HCT116 (cell line): ENCODE measurements around the gene LIN54. TPM values are rescaled to one million over a fixed set of nuclear protein-coding genes. Genes with fewer than 3 reads are reported as not detected.

Experiments
- ATAC-seq: fragments of 200-7000 bp; cut with Tn5 transposase; 2 replicates; pipeline ENCODE4 v1.9.1; 2020; ENCODE audit warnings: mild to moderate bottlenecking, moderate library complexity
- BruUV-seq: library from RNA; stranded (reverse); fragments of 400-500 nt; replicated peaks from 2 replicates; lab custom pipeline; 2021; lab: Mats Ljungman, UMichigan
- CTCF ChIA-PET: fragments of 300-600 bp; sonication (Branson Sonifier 250); formaldehyde crosslinking; loops from one replicate; lab custom pipeline; 2021; ENCODE audit warnings: antibody characterized with exemption; lab: Charles Lee
- POLR2A ChIA-PET: fragments of 300-600, 350-600 bp; sonication (Branson Sonifier 250); formaldehyde crosslinking; loops from one replicate; lab custom pipeline; 2021; ENCODE audit warnings: antibody characterized with exemption; lab: Charles Lee
- RAD21 ChIA-PET, 2 experiments: fragments of 300-600 bp; sonication (Branson Sonifier 250); formaldehyde crosslinking; loops; one replicate each; lab custom pipeline; 2023; ENCODE audit warnings: low total read pairs in 2 of 2; ENCODE audit not compliant: uncharacterized antibody in 2 of 2, unreplicated experiment in 2 of 2, low non-redundant PET in 1 of 2; lab: Charles Lee
- DNase-seq: peaks from one replicate; pipeline ENCODE4 v3.0.0-alpha.2; 2010; ENCODE audit warnings: low read depth, low spot score
- H2AFZ ChIP-seq: fragments of 200-600 bp; shearing (Covaris generic), sonication (generic); 2 replicates; pipeline ENCODE4 v1.6.1; 2017; ENCODE audit warnings: low read depth, mixed run types, mixed read lengths, antibody characterized with exemption, low read length; ENCODE audit not compliant: poor library complexity, severe bottlenecking
- H3K27ac ChIP-seq: 2 replicates; pipeline ENCODE4 v1.5.1; 2012; ENCODE audit warnings: low read depth, low read length
- H3K27me3 ChIP-seq: fragments of 200-600 bp; sonication (generic); 2 replicates; pipeline ENCODE4 v1.6.1; 2016; ENCODE audit warnings: mixed run types, low read length, mixed read lengths; ENCODE audit not compliant: insufficient read depth
- H3K36me3 ChIP-seq, 2 experiments: fragments of 200-500 bp in 1 of 2; fragments of 200-600 bp in 1 of 2; sonication (Bioruptor generic) in 1 of 2; sonication (generic) in 1 of 2; 2 replicates each; pipeline versions ENCODE4 v1.5.1 to v1.6.1; 2014 to 2016; ENCODE audit warnings: low read length in 2 of 2, inconsistent platforms in 1 of 2, mixed read lengths in 1 of 2, mixed run types in 1 of 2; ENCODE audit not compliant: insufficient read depth in 2 of 2, control insufficient read depth in 1 of 2
- H3K4me1 ChIP-seq, 2 experiments: fragments of 200-600 bp in 1 of 2; sonication (generic) in 1 of 2; 2 replicates each; pipeline versions ENCODE4 v1.5.1 to v1.6.1; 2012 to 2017; ENCODE audit warnings: low read length in 2 of 2, inconsistent platforms in 1 of 2, mild to moderate bottlenecking in 1 of 2, mixed read lengths in 1 of 2, mixed run types in 1 of 2, moderate library complexity in 1 of 2; ENCODE audit not compliant: insufficient read depth in 2 of 2, control insufficient read depth in 1 of 2
- H3K4me2 ChIP-seq: fragments of 200-600 bp; sonication (generic); 2 replicates; pipeline ENCODE4 v1.6.1; 2017; ENCODE audit warnings: mixed run types, low read length, mixed read lengths
- H3K4me3 ChIP-seq, 2 experiments: fragments of 200-600 bp in 1 of 2; sonication (generic) in 1 of 2; replicated peaks in 1 of 2; 2 replicates each; pipeline ENCODE4 v1.5.1; 2011 to 2016; ENCODE audit warnings: low read length in 2 of 2, control low read depth in 1 of 2, low read depth in 1 of 2, mild to moderate bottlenecking in 1 of 2, mixed read lengths in 1 of 2, mixed run types in 1 of 2
- H3K79me2 ChIP-seq: fragments of 200-600 bp; sonication (generic); 2 replicates; pipeline ENCODE4 v1.6.1; 2017; ENCODE audit warnings: mild to moderate bottlenecking, mixed run types, low read length, moderate library complexity, mixed read lengths; ENCODE audit not compliant: insufficient read depth
- H3K9ac ChIP-seq: fragments of 200-600 bp; sonication (generic); 2 replicates; pipeline ENCODE4 v1.6.1; 2016; ENCODE audit warnings: low read length, mixed read lengths
- H3K9me2 ChIP-seq: fragments of 200-600 bp; sonication (generic), shearing (Covaris generic); 2 replicates; pipeline ENCODE4 v1.6.1; 2017; ENCODE audit warnings: mixed run types, mild to moderate bottlenecking, moderate library complexity; ENCODE audit not compliant: insufficient read depth
- H3K9me3 ChIP-seq, 2 experiments: fragments of 200-500 bp in 1 of 2; fragments of 200-600 bp in 1 of 2; sonication (Bioruptor generic) in 1 of 2; sonication (generic) in 1 of 2; 2 replicates each; pipeline ENCODE4 v1.6.1; 2014 to 2017; ENCODE audit warnings: low read length in 2 of 2, mixed read lengths in 2 of 2, inconsistent platforms in 1 of 2, low read depth in 1 of 2, mild to moderate bottlenecking in 1 of 2, mixed run types in 1 of 2, moderate library complexity in 1 of 2; ENCODE audit not compliant: control insufficient read depth in 1 of 2, insufficient read depth in 1 of 2
- H4K20me1 ChIP-seq: fragments of 200-600 bp; sonication (generic), shearing (Covaris generic); 2 replicates; pipeline ENCODE4 v1.6.1; 2017; ENCODE audit warnings: mixed run types, mild to moderate bottlenecking, moderate library complexity; ENCODE audit not compliant: insufficient read depth
- CBX3 ChIP-seq: IDR thresholded peaks from 2 replicates; pipeline ENCODE4 v1.6.1; 2012; ENCODE audit warnings: low read depth
- CEBPB ChIP-seq: IDR thresholded peaks from 2 replicates; pipeline ENCODE4 v1.6.1; 2012; ENCODE audit warnings: low read depth
- CTCF ChIP-seq, 3 experiments: fragments of 200-600 bp in 1 of 3; sonication (generic) in 1 of 3; IDR thresholded peaks in 2 of 3; conservative IDR thresholded peaks in 1 of 3; 2 replicates each; pipeline ENCODE4 v1.5.1; 2012 to 2017; ENCODE audit warnings: low read depth in 2 of 3, low read length in 2 of 3, antibody characterized with exemption in 1 of 3, borderline replicate concordance in 1 of 3, control low read depth in 1 of 3, mild to moderate bottlenecking in 1 of 3, mixed read lengths in 1 of 3, mixed run types in 1 of 3, moderate library complexity in 1 of 3; ENCODE audit not compliant: insufficient read depth in 1 of 3
- ELF1 ChIP-seq: IDR thresholded peaks from 2 replicates; pipeline ENCODE4 v1.6.1; 2012; ENCODE audit warnings: low read depth, borderline replicate concordance
- EZH2phosphoT487 ChIP-seq: fragments of 200-600 bp; IDR thresholded peaks from 2 replicates; pipeline ENCODE4 v1.6.1; 2018; ENCODE audit warnings: antibody characterized with exemption, borderline replicate concordance
- MAX ChIP-seq: IDR thresholded peaks from 2 replicates; pipeline ENCODE4 v1.6.1; 2012
- POLR2A ChIP-seq: IDR thresholded peaks from 2 replicates; pipeline ENCODE4 v1.7.0; 2011; ENCODE audit warnings: borderline replicate concordance; ENCODE audit not compliant: insufficient read depth, insufficient read length; ENCODE audit errors: extremely low read depth
- POLR2AphosphoS5 ChIP-seq: IDR thresholded peaks from 2 replicates; pipeline ENCODE4 v1.6.1; 2011; ENCODE audit warnings: mild to moderate bottlenecking, low read depth, low read length, moderate library complexity
- SIN3A ChIP-seq: IDR thresholded peaks from 2 replicates; pipeline ENCODE4 v1.6.1; 2012; ENCODE audit warnings: low read depth
- SP1 ChIP-seq: IDR thresholded peaks from 2 replicates; pipeline ENCODE4 v1.6.1; 2012; ENCODE audit warnings: low read depth
- SRF ChIP-seq: IDR thresholded peaks from 2 replicates; pipeline ENCODE4 v1.6.1; 2012; ENCODE audit warnings: low read depth
- TCF7L2 ChIP-seq: IDR thresholded peaks from 2 replicates; pipeline ENCODE4 v1.7.0; 2011; ENCODE audit warnings: borderline replicate concordance, inconsistent platforms; ENCODE audit not compliant: insufficient read depth, insufficient read length; ENCODE audit errors: extremely low read depth
- ZBTB33 ChIP-seq: IDR thresholded peaks from 2 replicates; pipeline ENCODE4 v1.6.1; 2011; ENCODE audit warnings: mild to moderate bottlenecking, low read length, moderate library complexity; ENCODE audit not compliant: insufficient replicate concordance; ENCODE audit errors: extremely low read depth
- ZFX ChIP-seq: fragments of 450-650 bp; IDR thresholded peaks from 2 replicates; pipeline ENCODE4 v1.6.1; 2017
- ZNF274 ChIP-seq: fragments of 200-500 bp; sonication (Bioruptor generic); IDR thresholded peaks from 2 replicates; pipeline ENCODE4 v1.6.1; 2014; ENCODE audit warnings: mild to moderate bottlenecking, low read depth, low read length, inconsistent platforms
- intact Hi-C: fragments of 100-400 bp; cut with micrococcal nuclease; formaldehyde crosslinking; loops from 2 replicates; pipeline ENCODE4 v1.10.0; 2022
- total RNA-seq: library from RNA; stranded (reverse); gene quantifications from one replicate; pipeline ENCODE4 v1.2.1, GENCODE V29; 2021; ENCODE audit not compliant: unreplicated experiment

The LIN54 gene
- total RNA-seq, 1 experiment from 2014 or later = 15.6 TPM

- no peak for TF ChIP-seq CTCF (IDR thresholded peaks at IDR 0.05 in 2 of 3, conservative IDR thresholded peaks at IDR 0.05 in 1 of 3; ENCODE audit: borderline replicate concordance in 1 of 3, insufficient read depth in 1 of 3, low read depth in 2 of 3, low read length in 2 of 3)
- TF ChIP-seq SRF = no peak
- TF ChIP-seq ZBTB33 = no peak
- TF ChIP-seq EZH2phosphoT487 = no peak
- TF ChIP-seq SP1 = no peak
- no peak for TF ChIP-seq ELF1
Observed at GRCh38 chr4:83025563-83025962, 14.9 kb upstream of the LIN54 start (continued).

- DNase-seq (no peak), ATAC-seq (no peak)
- POLR2A ChIA-PET = no interaction called here
- no TSS peak for BruUV-seq
- Histone ChIP-seq H2AFZ (no peak overlapping the region), H3K79me2 (no peaks in the 10 kb centered on the region), H3K27me3 (no peaks in the 10 kb centered on the region), H3K36me3 (no peaks in the 10 kb centered on the region), H3K4me1 (no peaks in the 10 kb centered on the region), H3K9ac (no peak overlapping the region), H3K9me3 (peaks cover 0 to 7% of the 10 kb centered on the region in 2 experiments; a peak in 2 of 4 replicates), H3K9me2 (no peaks in the 10 kb centered on the region), H4K20me1 (no peaks in the 10 kb centered on the region), H3K4me2 (no peak overlapping the region), H3K4me3 (no peak overlapping the region), H3K27ac (no peak overlapping the region)
- CTCF ChIA-PET = no interaction called here
- TF ChIP-seq SP1 (no peak), ZBTB33 (no peak), MAX (no peak), TCF7L2 (no peak), CTCF (IDR thresholded peaks at IDR 0.05 in 2 of 3, conservative IDR thresholded peaks at IDR 0.05 in 1 of 3; ENCODE audit: borderline replicate concordance in 1 of 3, insufficient read depth in 1 of 3, low read depth in 2 of 3, low read length in 2 of 3) (no peak), POLR2A (no peak), CBX3 (no peak), SRF (no peak), ZNF274 (no peak), SIN3A (no peak), CEBPB (no peak), ZFX (no peak), ELF1 (no peak), POLR2AphosphoS5 (no peak)
- RAD21 ChIA-PET = no interaction called here
- intact Hi-C loops = no loop called here
Observed at GRCh38 chr4:83024233-83024632, 13.6 kb upstream of the LIN54 start.
